SK-N-SH treated with all-trans-retinoic acid at 6 μM for 48 hours (cell line): ENCODE data around the gene EAF2.

ENCODE experiments used
- ATAC-seq: fragments of 200-7000 bp; cut with Tn5 transposase; 3 replicates; pipeline ENCODE4 v1.9.1; 2020; ENCODE audit warnings: mild to moderate bottlenecking, moderate library complexity
- ARNTL ChIP-seq: fragments of 450-650 bp; formaldehyde crosslinking; IDR thresholded peaks from 2 replicates; pipeline ENCODE4 v1.5.0; 2020; ENCODE audit warnings: low read depth, mild to moderate bottlenecking, moderate library complexity, borderline replicate concordance
- BACH2 ChIP-seq: fragments of 250-450 bp; sonication (Bioruptor Pico); IDR thresholded peaks from 2 replicates; pipeline ENCODE4 v1.9.0; 2021; ENCODE audit warnings: mild to moderate bottlenecking, borderline replicate concordance
- CSDC2 ChIP-seq: fragments of 250-450 bp; sonication (Bioruptor Pico); IDR thresholded peaks from 2 replicates; pipeline ENCODE4 v1.5.0; 2020; ENCODE audit warnings: mild to moderate bottlenecking, moderate library complexity
- ESRRG ChIP-seq: fragments of 250-450 bp; sonication (Bioruptor Pico); IDR thresholded peaks from 2 replicates; pipeline ENCODE4 v1.6.1; 2021; ENCODE audit warnings: mild to moderate bottlenecking
- GLIS3 ChIP-seq: fragments of 250-450 bp; sonication (Bioruptor Pico); IDR thresholded peaks from 2 replicates; pipeline ENCODE4 v1.5.0; 2020; ENCODE audit warnings: mild to moderate bottlenecking, moderate library complexity
- ISL1 ChIP-seq: fragments of 250-450 bp; sonication (Bioruptor Pico); IDR thresholded peaks from 2 replicates; pipeline ENCODE4 v2.1.2; 2022; ENCODE audit warnings: mild to moderate bottlenecking, moderate library complexity
- OSR1 ChIP-seq: fragments of 250-450 bp; sonication (Bioruptor Pico); IDR thresholded peaks from 2 replicates; pipeline ENCODE4 v1.8.0; 2022; ENCODE audit warnings: moderate library complexity, mild to moderate bottlenecking, inconsistent platforms
- PATZ1 ChIP-seq: fragments of 250-450 bp; sonication (Bioruptor Pico); IDR thresholded peaks from 2 replicates; pipeline ENCODE4 v1.8.0; 2020; ENCODE audit warnings: mild to moderate bottlenecking, moderate library complexity, borderline replicate concordance
- PPARA ChIP-seq: fragments of 250-450 bp; sonication (Bioruptor Pico); IDR thresholded peaks from 2 replicates; pipeline ENCODE4 v1.5.0; 2020; ENCODE audit warnings: mild to moderate bottlenecking, borderline replicate concordance
- SNAI2 ChIP-seq: fragments of 250-450 bp; sonication (Bioruptor Pico); IDR thresholded peaks from 2 replicates; pipeline ENCODE4 v1.5.0; 2020; ENCODE audit warnings: mild to moderate bottlenecking, moderate library complexity
- TCF4 ChIP-seq: fragments of 250-450 bp; sonication (Bioruptor Pico); IDR thresholded peaks from 2 replicates; pipeline ENCODE4 v1.8.0; 2021; ENCODE audit warnings: mild to moderate bottlenecking, moderate library complexity, borderline replicate concordance
- TOX ChIP-seq: fragments of 250-450 bp; sonication (Bioruptor Pico); IDR thresholded peaks from 2 replicates; pipeline ENCODE4 v1.8.0; 2021; ENCODE audit warnings: mild to moderate bottlenecking, moderate library complexity, borderline replicate concordance
- ZFP30 ChIP-seq: fragments of 450-650 bp; formaldehyde crosslinking; IDR thresholded peaks from 2 replicates; pipeline ENCODE4 v1.5.0; 2022; ENCODE audit warnings: mild to moderate bottlenecking, moderate library complexity
- ZNF565 ChIP-seq: fragments of 450-650 bp; formaldehyde crosslinking; conservative IDR thresholded peaks from 2 replicates; pipeline ENCODE4 v1.5.0; 2020; ENCODE audit warnings: low read depth, mild to moderate bottlenecking, moderate library complexity
- ZNF70 ChIP-seq: fragments of 450-650 bp; formaldehyde crosslinking; IDR thresholded peaks from 2 replicates; pipeline ENCODE4 v1.5.0; 2020; ENCODE audit warnings: mild to moderate bottlenecking, moderate library complexity
- ZNF8 ChIP-seq: fragments of 450-650 bp; formaldehyde crosslinking; IDR thresholded peaks from 2 replicates; pipeline ENCODE4 v1.5.0; 2020; ENCODE audit warnings: mild to moderate bottlenecking, moderate library complexity
- TF ChIP-seq, protein P1 (sequence below): fragments of 250-450 bp; sonication (Bioruptor Pico); IDR thresholded peaks from 2 replicates; pipeline ENCODE4 v1.5.0; 2020; ENCODE audit warnings: mild to moderate bottlenecking, moderate library complexity
- TF ChIP-seq, protein P2 (sequence below): fragments of 250-450 bp; sonication (Bioruptor Pico); IDR thresholded peaks from 2 replicates; pipeline ENCODE4 v1.5.1; 2021; ENCODE audit warnings: mild to moderate bottlenecking, moderate library complexity
- TF ChIP-seq, protein P3 (sequence below): fragments of 250-450 bp; sonication (Bioruptor Pico); IDR thresholded peaks from 2 replicates; pipeline ENCODE4 v1.8.0; 2021; ENCODE audit warnings: low read depth, mild to moderate bottlenecking, moderate library complexity, borderline replicate concordance
- TF ChIP-seq, protein P4 (sequence below): fragments of 250-450 bp; sonication (Bioruptor Pico); IDR thresholded peaks from 2 replicates; pipeline ENCODE4 v1.5.1; 2020; ENCODE audit warnings: low read depth, mild to moderate bottlenecking, moderate library complexity

Gene EAF2

DNA sequence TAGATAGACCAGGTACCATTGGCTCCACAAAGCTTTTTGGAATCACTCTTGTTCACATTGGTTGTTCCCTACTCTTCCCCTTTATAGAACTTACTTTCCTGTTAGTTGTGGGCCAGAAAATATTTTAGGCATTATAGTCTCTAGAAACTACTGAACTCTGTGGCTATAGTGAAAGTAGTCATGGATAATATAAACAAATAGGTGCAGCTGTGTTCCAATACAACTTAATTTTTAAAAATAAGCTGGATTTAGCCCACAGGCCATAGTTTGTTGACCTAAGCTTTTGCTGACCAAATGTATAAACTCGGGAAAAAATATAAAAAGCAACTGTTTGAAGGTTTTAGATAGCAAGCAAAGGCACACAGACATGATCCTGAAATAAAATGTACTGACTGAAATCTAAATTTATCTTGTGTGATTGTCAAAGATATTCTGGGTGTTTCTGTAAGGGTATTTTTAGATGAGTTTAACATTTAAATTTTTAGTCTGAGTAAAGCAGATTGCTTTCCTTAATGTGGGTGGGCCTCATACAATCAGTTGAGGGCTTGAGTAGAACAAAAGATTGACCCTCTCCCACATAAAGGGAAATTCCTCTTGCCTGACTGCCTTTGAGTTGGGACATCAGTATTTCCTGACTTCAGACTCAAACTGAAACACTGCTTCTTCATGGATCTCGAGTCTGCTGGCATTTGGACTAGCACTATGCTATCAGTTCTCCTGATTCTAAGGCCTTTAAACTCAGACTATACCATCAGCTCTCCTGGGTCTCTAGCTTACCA lies 13.4 kb upstream of the EAF2 start:
- ATAC-seq, result no peak
- TF ChIP-seq ESRRG (no peak), ZNF565 (CRISPR knock-in tag) (no peak), CSDC2 (CRISPR knock-in tag) (no peak), ISL1 (CRISPR knock-in tag) (no peak), GLIS3 (no peak), OSR1 (CRISPR knock-in tag) (no peak), PATZ1 (no peak), ZNF8 (CRISPR knock-in tag) (no peak)

DNA sequence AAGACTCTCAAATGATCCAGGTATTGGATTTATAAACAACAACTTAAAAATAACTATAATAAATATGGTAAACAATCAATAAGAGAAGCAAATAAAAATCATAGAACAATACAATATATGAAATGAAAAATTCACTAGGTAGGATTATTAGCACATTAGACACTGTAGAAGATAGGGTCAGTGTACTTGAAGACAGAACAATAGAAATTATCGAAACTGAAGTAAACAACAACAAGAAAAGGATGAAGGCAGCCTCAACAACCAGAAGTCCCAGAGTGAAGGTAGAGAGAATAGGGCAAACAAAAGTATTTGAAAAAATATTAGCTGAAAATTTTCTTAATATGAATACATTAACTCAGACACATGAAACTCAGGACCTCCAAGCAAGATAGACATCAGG lies 12.0 kb upstream of the EAF2 start:
- ATAC-seq, result no peak
- TF ChIP-seq ZFP30 (CRISPR knock-in tag), result peak; percentile 98
- TF ChIP-seq, protein P1, sequence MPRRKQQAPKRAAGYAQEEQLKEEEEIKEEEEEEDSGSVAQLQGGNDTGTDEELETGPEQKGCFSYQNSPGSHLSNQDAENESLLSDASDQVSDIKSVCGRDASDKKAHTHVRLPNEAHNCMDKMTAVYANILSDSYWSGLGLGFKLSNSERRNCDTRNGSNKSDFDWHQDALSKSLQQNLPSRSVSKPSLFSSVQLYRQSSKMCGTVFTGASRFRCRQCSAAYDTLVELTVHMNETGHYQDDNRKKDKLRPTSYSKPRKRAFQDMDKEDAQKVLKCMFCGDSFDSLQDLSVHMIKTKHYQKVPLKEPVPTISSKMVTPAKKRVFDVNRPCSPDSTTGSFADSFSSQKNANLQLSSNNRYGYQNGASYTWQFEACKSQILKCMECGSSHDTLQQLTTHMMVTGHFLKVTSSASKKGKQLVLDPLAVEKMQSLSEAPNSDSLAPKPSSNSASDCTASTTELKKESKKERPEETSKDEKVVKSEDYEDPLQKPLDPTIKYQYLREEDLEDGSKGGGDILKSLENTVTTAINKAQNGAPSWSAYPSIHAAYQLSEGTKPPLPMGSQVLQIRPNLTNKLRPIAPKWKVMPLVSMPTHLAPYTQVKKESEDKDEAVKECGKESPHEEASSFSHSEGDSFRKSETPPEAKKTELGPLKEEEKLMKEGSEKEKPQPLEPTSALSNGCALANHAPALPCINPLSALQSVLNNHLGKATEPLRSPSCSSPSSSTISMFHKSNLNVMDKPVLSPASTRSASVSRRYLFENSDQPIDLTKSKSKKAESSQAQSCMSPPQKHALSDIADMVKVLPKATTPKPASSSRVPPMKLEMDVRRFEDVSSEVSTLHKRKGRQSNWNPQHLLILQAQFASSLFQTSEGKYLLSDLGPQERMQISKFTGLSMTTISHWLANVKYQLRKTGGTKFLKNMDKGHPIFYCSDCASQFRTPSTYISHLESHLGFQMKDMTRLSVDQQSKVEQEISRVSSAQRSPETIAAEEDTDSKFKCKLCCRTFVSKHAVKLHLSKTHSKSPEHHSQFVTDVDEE (CRISPR knock-in tag), result no peak

GRCh38 chr3:121834157-121834670 lies 795 bp upstream of the EAF2 start:
- peak; percentile 41 for ATAC-seq
- no peak for TF ChIP-seq TOX (CRISPR knock-in tag)
- TF ChIP-seq, protein P2, sequence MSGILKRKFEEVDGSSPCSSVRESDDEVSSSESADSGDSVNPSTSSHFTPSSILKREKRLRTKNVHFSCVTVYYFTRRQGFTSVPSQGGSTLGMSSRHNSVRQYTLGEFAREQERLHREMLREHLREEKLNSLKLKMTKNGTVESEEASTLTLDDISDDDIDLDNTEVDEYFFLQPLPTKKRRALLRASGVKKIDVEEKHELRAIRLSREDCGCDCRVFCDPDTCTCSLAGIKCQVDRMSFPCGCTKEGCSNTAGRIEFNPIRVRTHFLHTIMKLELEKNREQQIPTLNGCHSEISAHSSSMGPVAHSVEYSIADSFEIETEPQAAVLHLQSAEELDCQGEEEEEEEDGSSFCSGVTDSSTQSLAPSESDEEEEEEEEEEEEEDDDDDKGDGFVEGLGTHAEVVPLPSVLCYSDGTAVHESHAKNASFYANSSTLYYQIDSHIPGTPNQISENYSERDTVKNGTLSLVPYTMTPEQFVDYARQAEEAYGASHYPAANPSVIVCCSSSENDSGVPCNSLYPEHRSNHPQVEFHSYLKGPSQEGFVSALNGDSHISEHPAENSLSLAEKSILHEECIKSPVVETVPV (CRISPR knock-in tag), result no peak
- no peak for TF ChIP-seq BACH2
- no peak for TF ChIP-seq PPARA (CRISPR knock-in tag)
- TF ChIP-seq ZNF8 (CRISPR knock-in tag), result no peak
- TF ChIP-seq, protein P3, sequence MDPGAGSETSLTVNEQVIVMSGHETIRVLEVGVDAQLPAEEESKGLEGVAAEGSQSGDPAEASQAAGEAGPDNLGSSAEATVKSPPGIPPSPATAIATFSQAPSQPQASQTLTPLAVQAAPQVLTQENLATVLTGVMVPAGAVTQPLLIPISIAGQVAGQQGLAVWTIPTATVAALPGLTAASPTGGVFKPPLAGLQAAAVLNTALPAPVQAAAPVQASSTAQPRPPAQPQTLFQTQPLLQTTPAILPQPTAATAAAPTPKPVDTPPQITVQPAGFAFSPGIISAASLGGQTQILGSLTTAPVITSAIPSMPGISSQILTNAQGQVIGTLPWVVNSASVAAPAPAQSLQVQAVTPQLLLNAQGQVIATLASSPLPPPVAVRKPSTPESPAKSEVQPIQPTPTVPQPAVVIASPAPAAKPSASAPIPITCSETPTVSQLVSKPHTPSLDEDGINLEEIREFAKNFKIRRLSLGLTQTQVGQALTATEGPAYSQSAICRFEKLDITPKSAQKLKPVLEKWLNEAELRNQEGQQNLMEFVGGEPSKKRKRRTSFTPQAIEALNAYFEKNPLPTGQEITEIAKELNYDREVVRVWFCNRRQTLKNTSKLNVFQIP (CRISPR knock-in tag), result no peak
- TF ChIP-seq PATZ1, result no peak
- no peak for TF ChIP-seq GLIS3
- TF ChIP-seq ZNF70 (CRISPR knock-in tag), result no peak
- no peak for TF ChIP-seq ARNTL
- TF ChIP-seq ISL1 (CRISPR knock-in tag), result no peak
- TF ChIP-seq OSR1 (CRISPR knock-in tag), result no peak
- no peak for TF ChIP-seq SNAI2
- TF ChIP-seq, all 23 proteins: peak for 0

DNA sequence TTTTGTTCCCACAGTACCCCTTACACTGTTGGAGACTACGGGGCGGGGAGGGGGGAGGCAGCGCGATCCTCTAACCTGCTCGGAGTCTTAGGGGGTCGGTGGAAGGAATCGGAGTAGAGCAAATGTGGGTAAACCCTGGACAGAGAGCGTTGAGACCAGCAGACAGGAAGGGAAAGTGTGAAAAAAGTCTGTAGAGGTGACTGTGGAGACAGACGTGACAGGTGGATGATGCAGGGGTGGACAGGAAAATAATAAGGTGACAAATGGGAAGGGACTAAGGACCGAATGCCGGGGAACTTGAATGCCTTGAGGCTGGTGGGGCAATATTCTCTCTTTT lies 424 bp downstream of the EAF2 start:
- ATAC-seq, result peak; percentile 36

More for the DNA sequence above, 424 bp downstream of the EAF2 start:
- no peak for TF ChIP-seq TOX (CRISPR knock-in tag)
- no peak for TF ChIP-seq CSDC2 (CRISPR knock-in tag)
- TF ChIP-seq, protein P4, sequence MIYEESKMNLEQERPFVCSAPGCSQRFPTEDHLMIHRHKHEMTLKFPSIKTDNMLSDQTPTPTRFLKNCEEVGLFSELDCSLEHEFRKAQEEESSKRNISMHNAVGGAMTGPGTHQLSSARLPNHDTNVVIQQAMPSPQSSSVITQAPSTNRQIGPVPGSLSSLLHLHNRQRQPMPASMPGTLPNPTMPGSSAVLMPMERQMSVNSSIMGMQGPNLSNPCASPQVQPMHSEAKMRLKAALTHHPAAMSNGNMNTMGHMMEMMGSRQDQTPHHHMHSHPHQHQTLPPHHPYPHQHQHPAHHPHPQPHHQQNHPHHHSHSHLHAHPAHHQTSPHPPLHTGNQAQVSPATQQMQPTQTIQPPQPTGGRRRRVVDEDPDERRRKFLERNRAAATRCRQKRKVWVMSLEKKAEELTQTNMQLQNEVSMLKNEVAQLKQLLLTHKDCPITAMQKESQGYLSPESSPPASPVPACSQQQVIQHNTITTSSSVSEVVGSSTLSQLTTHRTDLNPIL (CRISPR knock-in tag), result no peak
- TF ChIP-seq ARNTL, result no peak
- TF ChIP-seq PATZ1, result no peak
- no peak for TF ChIP-seq ISL1 (CRISPR knock-in tag)
- no peak for TF ChIP-seq ZFP30 (CRISPR knock-in tag)
- no peak for TF ChIP-seq TCF4 (CRISPR knock-in tag)
- TF ChIP-seq BACH2, result no peak
- TF ChIP-seq, all 23 proteins: peak for 0
